Inflammatory macrophage treated with lipopolysaccharide for 4 hours (primary cell): ENCODE data around the gene FARP1.
A peak's percentile ranks its signal among the peaks of the same experiment; 100 is the strongest.
"Not testable (repeated sequence)": the region's sequence is repeated elsewhere in the genome, so short reads cannot be mapped to it uniquely, and the experiment has no call there.

Source experiments
- DNase-seq: peaks from one replicate; pipeline ENCODE4 v3.0.0-alpha.2; 2020

Gene FARP1

DNA sequence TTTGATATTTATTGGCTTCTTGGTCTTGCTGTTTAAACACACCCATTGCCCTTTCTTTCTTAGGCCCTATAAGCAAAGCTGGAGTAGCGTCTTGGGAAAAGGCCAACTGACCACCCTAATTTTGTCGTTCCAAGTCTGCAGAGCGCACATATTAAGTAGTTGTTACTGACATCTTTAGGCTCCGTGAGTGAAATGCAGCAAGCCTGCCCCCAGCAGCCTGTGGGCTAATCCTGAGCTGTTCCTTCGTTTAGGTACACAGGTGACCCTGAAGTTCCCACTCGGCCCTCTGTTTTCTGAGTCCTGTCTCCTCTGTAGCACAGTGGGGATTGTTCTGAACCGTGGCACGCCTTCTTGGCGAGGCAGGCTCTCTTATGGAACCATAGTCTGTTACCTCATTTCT, 263.5 kb downstream of the FARP1 start:
- no peak for DNase-seq

DNA sequence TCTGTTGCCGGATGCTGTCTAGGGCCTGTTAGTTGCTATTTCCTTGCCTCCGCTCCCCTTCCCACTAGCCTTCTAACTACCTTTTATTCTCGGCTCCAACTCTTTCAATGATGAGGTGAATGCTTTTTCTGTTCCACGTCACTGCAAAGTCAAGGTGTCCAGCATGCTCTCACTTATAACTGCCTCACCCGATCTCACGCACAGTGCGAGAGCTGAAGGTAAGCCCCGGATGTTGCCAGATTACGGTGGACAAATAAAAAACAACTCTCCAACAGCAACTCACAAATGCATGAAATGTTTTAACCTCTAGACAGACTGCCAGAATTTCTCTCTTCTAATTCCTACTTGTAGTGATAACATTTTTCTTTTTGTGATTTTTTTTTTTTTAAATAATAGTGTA, 264.1 kb downstream of the FARP1 start:
- no peak for DNase-seq

DNA sequence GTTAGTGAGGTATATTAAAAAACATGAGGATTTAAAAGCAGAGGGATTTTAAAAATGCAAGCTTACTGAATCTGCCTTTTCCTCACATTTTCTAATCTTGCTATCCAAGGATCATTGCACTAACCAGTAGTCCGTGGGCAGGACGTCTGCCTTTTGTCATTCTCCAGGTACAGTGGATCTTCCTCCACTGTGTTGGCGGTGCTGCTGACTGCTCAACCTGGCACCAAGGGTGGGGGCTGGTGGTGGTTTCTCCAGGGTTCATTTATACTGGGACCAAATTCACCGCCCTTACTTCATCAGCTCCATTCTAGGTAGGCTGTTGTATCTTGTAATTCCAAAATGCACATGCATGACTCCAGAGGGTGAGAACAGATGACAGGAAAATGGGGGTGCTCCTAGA, 264.7 kb downstream of the FARP1 start:
- no peak for DNase-seq

DNA sequence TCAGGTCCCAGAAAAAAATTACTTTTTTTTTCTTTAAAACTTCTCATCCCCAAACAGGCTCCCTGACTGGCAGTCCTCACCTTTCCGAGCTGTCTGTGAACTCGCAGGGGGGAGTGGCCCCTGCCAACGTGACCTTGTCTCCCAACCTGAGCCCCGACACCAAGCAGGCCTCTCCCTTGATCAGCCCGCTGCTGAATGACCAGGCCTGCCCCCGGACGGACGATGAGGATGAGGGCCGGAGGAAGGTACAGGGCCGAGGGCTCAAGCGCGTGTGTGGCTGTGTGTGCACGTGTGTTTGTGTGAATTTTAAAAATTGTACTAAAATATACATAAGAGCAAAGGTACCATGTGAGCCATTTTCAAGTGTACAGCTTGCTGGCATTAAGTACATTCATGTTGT, 266.4 kb downstream of the FARP1 start:
- no peak for DNase-seq

DNA sequence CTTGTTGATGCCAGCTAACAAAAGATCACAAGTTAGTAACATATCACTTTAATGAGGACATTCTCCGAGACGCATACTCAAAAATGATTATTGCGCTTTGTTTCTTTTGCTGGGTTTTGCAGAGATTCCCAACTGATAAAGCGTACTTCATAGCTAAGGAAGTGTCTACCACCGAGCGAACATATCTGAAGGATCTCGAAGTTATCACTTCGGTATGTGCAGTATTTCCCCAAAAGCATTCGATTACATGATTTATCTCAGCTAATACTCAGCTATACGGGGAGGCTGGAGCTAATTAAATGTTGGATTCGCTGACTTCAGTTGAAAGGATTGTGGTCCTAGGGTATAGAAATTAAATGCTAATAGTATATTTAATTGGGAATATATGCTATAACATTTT, 267.7 kb downstream of the FARP1 start:
- no peak for DNase-seq

DNA sequence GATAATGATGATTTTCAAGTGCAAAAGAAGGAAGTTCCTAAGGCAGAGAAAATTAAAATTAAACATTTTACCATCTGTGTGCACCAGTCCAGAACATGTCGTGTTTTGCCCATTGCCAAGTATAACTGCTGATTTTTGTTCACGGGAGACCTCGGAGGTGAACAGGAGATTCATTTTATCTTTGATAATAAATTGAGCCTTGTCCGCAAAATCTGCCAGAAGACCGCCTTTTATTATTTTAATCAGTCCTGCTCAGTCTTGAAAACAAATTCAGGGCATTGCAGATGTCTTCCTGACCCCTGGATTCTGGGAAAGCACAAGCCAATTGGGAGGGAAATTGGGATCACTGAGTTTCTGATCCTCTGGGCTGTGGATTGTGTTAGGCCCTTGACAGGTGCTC, 268.1 kb downstream of the FARP1 start:
- no peak for DNase-seq

DNA sequence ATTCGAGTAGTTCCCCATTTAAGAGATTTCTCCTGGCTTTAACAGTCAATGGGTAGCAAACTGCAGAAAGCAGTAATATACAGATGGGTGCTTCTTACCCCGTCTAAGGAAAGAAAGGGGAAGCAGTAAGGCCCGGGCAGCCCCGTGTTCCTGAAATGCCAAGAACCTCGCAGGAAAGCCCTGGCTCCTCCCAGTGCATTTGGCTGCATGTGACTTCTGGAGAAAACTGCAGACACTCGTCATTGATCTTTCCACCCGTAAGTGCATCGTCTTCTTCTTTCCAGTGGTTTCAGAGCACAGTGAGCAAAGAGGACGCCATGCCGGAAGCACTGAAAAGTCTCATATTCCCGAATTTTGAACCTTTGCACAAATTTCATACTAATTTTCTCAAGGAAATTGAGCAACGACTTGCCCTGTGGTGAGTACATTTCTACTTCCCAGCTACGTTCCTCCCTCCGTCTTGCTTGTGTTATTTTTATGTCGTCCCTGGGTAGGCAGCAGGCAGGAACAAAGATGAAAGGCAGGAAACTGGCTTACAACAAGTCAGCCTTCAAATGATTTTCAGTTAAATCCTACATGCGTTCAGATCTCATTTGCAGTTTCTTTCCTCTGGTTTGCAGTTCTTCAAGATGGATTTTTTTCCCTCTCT, 268.8 kb downstream of the FARP1 start:
- peak; percentile 72 for DNase-seq

DNA sequence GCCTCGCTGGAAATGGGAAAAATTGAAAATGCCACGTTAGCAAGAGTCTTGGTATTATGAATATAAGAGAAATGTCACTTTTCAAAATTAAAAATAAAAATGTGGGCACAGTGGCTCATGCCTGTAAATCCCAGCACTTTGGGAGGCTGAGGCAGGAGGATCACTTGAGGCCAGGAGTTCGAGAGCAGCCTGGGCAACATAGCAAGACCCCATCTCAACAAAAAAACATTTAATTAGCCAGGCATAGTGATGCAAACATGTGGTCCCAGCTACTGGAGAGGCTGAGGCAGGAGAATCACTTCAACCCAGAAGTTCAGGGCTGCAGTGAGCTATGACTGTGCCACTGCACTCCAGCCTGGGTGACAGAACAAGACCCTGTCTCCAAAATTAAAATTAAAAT, 270.4 kb downstream of the FARP1 start:
- DNase-seq = not testable (repeated sequence)

DNA sequence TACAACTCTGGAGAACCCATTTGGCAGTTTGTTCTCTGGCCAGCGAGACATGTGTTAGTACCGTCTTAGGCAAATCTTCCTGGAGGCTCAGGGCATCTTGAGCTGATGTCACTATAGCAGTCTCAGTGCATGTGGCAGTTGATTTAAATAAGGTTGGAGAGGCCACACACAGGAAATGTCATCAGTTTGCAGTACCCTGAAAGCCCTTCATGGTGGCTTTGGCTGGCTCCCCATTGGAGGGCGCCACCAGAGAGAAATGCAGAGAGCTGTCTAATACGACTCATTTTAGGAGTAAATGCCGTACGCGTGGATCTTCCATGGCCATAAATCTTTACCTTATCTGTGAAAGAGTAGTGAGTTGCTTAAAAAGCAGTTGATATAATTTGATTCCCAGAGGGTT, 270.9 kb downstream of the FARP1 start:
- no peak for DNase-seq

DNA sequence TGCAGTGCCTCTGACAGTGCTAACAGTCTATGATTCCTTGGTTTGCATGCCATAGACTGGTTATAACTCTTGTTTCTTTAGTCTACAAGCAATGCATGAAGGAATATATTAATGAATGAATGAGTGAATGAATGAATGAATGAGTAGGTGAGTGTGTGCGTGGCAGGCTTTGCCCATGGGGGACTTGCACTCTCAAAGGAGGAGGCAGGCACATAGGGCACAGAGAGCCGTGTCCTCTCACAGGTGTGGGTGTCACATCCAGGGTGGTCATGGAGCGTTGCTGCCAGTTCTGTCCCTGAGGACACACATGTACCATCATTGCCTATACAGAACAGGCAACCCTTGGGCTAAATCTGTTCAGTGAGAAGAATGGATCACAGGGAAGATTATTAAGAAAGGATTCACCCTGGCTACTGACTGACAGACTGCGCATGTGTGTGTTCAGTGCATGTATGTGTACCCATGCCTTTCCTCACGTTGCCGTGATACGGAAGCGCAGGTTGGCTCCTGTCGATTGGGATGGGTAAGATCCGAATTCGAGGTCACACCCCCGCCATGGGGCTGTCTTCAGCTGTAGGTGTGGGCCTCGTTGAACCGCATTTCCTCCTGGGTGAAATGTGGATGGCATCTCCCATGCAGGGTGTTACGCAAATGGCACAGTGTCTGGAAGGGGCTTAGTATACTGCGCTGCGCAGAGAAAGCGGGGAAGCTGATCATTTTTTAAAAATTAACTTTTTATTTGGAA, 272.6 kb downstream of the FARP1 start:
- no peak for DNase-seq

DNA sequence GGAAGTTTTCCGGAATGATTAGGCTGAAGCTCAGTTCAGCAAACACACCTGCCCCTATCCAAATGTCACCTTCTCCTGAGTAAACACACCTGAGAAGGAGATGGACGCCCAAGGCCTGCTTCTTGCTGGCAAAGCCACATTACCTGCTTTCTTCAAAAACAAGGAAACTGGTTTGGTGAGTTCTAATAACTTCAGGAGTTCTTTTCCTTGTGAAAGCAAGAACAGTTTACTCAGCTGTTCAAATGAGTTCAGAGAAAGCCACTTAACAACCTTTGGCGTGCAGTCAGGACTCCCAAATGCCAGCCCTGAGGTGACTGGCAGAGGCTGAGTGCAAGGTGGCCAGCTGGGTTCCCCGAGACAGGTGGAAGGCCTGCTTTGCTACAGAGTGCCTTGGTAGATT, 273.5 kb downstream of the FARP1 start:
- no peak for DNase-seq

DNA sequence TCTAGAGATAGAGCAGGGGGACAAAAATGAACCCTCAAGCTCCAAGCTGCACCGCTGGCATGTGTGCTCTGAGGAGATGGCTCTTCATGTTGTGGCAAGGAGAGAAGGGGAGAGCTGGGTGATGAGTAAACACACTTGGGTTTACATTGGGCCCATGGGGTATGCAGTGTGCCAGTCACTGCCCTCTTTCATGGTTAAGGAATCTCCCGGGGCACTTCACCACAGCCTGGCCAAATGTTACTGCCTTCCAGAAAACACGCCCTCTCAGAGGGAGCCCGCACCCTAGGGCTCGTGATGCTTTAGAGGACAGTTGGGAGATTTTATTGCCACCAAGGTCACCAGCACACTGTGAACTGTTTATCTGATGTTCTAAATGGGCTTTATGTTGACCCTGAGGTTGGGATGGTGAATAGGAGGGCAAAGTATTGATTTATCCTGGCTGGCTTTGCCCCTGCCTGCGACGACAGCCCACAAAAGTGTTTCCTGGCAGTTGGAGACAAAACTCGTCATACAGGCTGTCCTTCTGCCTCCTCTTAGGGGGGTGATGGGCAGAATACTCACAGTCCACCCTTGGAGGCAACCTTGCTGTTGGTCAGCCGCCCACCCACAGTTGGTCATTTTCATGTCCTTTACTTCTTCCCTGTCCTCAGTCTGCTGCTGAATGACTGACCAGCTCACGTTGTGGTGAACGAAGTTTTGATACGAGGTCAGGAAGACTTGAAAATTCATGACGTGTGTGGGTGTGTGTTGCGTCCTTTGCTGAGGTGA, 277.1 kb downstream of the FARP1 start:
- no peak for DNase-seq

DNA sequence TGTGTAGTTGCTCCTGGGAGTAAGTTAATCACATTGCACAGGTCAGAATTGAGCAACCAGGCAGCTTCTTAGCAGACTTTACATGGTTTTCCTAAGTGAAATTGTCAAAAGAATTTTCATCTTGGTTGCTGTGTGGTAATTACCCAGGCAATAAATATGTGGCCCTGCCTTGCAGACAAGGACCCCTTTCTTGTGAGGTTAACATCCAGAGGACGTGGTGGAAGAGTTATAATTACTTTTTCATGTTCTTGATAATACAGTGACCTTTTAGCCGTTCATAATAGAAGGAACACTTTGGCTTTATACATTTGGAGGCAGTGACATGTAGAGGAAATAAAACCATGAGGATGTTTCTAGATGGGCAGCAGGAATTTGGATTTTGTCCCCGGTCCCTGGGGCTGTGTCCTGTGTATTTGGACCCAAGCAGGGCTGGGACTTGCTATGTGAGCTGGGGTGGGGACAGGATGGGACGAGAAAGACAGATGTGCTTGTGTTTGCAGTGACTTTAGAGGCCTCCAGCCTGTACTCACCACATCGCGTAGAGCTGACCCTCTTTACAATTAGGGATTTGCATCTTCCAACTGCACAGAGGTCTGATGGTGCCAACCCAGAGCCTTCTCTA, 277.8 kb downstream of the FARP1 start:
- no peak for DNase-seq

DNA sequence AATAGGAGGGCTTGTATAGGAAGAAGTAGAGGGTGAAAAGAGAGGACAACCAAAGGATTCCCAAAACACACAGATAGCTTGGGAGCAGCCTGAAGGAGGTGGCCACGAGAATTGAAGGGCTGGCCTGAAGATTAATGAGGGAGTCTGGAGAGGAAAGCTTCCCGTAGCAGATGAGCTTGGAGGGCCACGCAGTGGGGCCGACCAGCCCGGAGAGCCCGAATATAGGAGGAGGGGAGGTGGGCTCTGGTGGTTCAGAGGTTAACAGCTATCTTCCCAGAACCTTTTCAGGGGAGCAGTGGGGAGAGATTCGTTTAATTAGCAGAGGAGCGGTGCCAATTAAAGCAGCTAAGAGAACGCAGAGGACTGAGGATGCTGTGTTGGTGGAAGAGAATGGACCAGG, 279.2 kb downstream of the FARP1 start:
- no peak for DNase-seq

DNA sequence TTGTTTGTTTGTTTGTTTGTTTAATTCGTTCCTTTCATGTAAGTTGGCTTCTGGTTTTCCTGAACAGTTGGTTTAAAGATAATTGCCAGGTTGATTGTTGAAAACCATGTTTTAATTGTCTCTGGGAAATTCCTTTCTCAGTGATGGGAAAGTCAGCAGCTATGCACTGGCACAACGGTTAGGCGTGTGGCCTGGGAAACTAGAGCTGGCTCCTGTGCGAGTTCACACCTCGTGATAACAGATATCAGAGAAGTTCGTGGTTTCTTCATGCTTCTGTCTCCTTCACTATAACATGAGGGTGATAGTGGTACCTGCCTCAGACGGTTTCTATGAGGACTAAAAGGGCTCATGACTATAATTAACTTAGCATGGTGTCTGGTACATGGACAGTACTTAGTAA, 280.5 kb downstream of the FARP1 start:
- no peak for DNase-seq

DNA sequence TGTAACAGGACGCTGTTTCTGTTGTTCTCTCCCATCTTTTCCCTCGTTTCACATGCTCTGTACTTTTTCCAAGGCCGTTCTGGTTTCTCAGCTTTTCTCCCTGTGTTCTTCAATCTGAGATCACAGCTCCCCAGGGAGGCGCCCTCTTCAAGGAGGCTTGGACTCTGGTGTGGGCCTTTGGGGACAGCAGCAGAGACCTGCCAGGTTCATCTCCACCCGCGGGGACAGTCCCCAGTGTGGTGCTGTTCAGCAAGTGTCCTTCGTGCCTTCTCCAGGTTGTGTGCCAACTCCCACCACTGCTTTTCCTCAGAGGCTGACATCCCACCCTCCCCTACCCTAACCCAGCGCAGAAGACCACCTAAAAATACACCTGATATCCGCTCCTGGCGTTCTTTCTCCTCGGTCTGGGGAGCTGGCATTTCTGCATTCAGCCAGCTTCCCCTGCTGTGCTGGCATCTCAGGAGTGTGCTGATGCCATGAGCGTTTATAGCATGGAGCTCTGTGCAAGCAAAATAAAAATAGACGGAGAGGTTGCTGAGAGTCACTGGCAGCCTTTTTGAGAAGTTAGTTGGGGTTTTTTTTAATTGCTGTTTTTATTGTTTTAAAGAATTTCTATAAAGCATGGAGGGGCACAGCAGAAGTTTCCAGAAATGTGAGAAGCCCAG, 284.6 kb downstream of the FARP1 start:
- DNase-seq = no peak

DNA sequence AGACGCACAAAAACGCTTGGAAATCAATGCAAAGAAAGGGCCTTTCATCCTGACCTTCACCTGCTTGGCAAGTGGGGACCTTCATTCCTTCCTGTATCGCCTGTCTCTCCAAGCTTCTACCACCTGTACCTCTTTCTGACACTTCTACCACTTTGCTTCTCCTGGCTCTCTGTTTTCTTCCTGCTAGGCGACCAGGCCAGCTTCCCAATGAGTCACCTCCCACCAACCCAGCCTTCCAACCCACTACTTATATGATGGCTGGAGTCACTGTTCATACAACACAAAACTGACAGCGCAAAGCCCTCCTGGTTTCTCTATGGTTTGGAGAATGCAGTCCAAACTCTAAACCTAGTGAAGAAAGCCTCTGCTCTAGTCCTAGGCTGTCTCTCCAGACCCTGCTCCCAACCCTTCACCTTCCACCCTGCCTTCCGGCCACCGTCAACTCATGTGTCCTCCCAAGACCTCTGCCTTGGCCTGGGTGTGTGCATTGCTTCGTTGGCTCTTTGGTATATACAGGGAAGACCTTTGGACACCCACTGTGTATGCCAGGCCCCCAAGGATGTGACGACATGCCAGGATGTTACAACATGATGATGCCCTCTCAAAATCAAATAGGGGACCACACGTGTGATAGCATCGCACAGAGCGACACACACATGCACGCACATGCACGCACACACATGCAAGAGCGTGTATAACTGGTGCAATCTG, 285.5 kb downstream of the FARP1 start:
- no peak for DNase-seq

DNA sequence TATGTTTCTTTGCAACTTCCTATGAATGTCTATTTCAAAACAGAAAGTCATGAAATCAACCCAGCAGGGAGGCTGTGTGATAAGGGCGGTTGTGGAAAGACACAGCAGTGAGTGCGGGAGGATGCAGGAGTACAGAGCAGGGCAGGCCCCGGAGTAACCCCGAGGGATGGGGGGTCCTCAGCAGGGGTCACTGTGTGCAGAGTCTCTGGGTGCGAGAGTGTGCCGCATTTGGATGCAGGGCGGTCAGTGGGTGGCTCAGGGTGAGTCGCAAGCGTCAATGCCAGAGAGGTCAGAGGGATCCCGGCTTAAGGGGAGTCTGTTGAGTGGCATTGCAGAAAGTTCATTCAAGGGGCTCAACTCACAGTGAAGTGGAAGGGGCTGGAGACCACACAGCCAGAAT, 286.2 kb downstream of the FARP1 start:
- no peak for DNase-seq

DNA sequence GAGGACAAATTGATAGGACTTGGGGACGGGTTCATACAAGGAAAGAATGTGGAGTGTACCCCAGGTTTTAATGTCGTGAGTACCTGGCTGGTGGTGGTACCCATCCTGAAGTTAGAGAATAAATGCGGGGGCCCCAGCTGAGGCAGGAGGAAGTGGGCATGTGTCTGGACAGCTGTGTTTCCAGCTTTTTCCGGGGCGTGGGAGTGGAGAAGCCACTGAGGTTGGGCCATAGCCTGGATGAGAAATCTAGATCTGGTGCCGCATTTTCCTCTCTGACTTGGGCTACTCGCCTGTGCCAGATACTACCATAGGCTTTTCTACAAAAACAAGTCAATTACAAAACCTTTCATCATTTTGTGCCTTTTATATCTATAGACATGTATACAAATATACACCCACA, 286.6 kb downstream of the FARP1 start:
- no peak for DNase-seq

DNA sequence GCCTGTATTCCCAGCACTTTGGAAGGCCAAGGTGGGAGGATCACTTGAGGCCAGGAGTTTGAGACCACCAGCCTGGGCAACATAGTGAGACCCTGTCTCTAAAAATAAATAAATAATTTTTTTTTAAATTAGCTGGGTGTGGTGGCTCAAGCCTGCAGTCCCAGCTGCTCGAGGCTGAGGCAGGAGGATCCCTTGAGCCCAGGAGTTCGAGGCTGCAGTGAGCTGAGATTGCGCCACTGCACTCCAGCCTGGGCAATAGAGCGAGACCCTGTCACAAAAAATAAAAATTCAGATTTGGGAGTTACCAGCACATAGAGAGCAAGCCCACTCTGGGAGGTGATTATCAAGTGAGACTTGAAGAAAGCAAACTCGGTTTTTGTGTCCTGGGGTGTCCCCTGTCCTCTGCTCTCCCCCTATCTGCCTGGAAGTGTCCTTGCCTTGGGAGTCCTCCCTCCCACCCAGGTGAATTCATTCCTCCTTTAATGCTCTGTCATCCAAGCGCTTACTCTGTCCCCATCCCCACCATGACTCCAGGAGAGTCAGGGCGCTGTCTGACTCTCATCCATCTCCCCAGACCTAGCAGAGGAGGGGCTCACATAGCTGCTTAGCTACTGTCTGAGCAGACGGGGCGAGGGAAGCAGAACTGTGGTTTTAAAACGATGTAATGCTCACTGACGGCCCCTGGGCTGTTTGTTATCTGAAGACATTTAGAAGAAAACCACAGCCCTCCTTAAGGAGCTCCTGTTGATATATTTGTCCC, 287.3 kb downstream of the FARP1 start:
- DNase-seq = no peak

DNA sequence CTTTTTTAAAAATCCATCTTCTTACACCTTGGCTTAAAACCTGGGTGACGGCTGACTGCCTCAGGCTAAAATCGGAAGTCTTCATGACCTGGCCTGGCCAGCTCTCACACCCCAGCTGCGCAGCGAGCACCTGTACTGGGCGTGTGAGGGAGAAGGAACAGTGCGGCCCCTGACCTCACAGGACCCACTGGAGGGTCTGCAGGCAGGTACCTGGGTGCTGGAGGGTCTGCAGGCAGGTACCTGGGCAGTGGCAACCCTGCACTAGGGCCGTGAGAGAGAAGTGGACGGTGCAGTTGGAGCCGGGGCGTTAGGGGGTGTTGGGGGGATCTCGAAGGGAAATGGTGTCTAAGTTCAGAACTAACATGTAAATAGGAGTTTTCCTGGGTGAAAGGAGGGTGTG, 289.7 kb downstream of the FARP1 start:
- no peak for DNase-seq

DNA sequence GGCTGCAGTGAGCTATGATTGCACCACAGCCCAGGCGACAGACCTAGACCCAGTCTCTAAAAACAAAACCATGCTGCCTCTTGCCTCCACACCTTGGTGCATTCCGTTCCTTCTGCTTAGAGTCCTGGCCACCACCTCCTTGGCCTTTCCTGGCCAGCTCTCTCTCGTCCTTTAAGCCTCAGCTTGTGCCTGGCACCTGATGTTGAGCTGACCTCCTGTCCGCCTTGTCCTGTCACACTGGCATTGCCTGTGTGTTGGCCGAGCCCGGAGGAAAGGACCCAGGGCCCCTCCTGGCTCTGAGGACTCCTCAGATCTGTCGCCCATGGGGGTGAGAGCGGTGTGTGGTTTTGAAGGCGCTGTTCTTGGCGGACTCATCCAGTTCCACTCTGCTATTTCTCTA, 290.8 kb downstream of the FARP1 start:
- DNase-seq = no peak
